ENCODE results near the gene SSR2. TPM values are rescaled to one million over a fixed set of nuclear protein-coding genes. Genes with fewer than 3 reads are reported as not detected.

SSR2 gene
- total RNA-seq, 4 donors from 2014 or later: 115 to 215 (median 179) TPM

GRCh38 chr1:156053768-156054499, 33.2 kb upstream of the SSR2 start, which contains the start of gene UBQLN4:
Gene UBQLN4 (minus strand): TSS chr1:156053798. CDS start chr1:156053701, 97 bp downstream.
- 0 to 3% methylated on average over 14 to 18 of the region's 49 CpGs for WGBS, 2 donors
- H3K27me3 ChIP-seq: no peaks in the 10 kb centered on the region
- H3K4me3 ChIP-seq: peak within 1 kb of the TSS; percentile 84 to 95 (median 88)
- intact Hi-C loops (cut with DNase I): loop anchor here (10.0 kb wide), 1 partner anchor 119 kb away; the partner anchor contains the start of gene KHDC4
- peak within 1 kb of the TSS; percentile 95 to 98 (median 96) for H3K27ac ChIP-seq
- H3K4me1 ChIP-seq: peaks cover 0 to 35% (median 11%) of the 10 kb centered on the region in 3 donors
- peak; percentile 48 for DNase-seq
- no peaks in the 10 kb centered on the region for H3K9me3 ChIP-seq
- TF ChIP-seq CTCF (IDR thresholded peaks at IDR 0.05) (peak in 4 of 6 experiments; percentile 41 to 52 (median 45)), POLR2A (IDR thresholded peaks at IDR 0.05) (peak in 1 of 4 donors; percentile 31)
- peaks cover 0 to 32% (median 0%) of the 10 kb centered on the region in 3 donors for H3K36me3 ChIP-seq

DNA sequence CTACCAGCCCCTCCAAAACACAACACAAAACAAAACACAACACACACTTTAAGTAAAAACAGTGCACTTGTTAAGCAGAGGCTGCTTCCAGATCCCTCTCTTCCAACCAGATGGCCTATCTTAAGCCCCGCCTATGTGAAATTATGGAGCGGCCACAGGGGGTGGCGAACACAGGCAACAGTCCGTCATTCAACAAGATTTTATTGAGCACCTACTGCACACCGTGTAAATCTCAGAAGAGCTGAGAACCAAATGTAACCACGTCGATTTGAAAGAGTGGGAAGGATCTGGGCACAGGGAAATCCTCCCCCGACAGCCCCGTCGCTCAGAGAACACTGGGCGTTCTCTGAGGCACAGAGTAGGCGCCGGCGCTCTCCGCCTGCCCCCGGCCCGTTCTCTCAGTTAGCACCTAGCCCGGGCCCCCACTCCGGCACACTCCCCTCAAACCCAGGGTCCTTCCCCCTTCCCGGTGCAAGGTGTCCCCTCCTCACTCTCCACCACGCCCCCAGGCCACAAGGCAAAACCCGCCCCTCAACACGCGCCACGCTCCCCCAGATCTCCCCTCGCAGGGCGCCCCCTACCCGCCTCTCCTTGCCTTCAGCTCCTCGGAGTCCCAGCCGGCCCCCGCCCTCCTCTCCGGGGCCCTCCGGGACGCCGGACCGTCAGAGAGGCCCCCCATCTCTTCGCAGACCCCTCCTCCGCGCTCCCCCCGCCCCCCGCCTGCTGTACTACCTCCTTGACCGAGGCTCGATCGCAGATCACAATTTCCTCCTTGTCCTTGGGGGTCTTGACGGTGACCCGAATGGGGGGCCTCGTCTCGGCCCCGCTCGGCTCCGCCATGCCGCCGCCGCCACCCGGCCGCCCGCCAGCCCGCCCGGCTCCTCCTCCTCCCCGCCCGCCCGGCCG, 32.4 kb upstream of the SSR2 start:
- TF ChIP-seq POLR2A (IDR thresholded peaks at IDR 0.05) (no peak), CTCF (IDR thresholded peaks at IDR 0.05) (peak in 2 of 6 experiments; percentile 8 to 33)
- Histone ChIP-seq H3K27ac (peak overlapping the region; percentile 95 to 98 (median 96)), H3K27me3 (no peaks in the 10 kb centered on the region), H3K4me1 (peaks cover 0 to 35% (median 11%) of the 10 kb centered on the region in 3 donors), H3K9me3 (no peaks in the 10 kb centered on the region), H3K36me3 (peaks cover 0 to 40% (median 0%) of the 10 kb centered on the region in 3 donors), H3K4me3 (peak overlapping the region; percentile 84 to 95 (median 88))
- intact Hi-C loops (cut with DNase I): loop anchor here (10.0 kb wide), 1 partner anchor 118 kb away; the partner anchor contains the start of gene KHDC4
- 0 to 1% methylated on average over 15 to 28 of the region's 63 CpGs for WGBS, 2 donors
- no peak for DNase-seq

GRCh38 chr1:156051011-156051725, 30.4 kb upstream of the SSR2 start:
- no peak for DNase-seq
- 91 to 100% methylated on average over 2 to 3 of the region's 7 CpGs for WGBS, 2 donors

DNA sequence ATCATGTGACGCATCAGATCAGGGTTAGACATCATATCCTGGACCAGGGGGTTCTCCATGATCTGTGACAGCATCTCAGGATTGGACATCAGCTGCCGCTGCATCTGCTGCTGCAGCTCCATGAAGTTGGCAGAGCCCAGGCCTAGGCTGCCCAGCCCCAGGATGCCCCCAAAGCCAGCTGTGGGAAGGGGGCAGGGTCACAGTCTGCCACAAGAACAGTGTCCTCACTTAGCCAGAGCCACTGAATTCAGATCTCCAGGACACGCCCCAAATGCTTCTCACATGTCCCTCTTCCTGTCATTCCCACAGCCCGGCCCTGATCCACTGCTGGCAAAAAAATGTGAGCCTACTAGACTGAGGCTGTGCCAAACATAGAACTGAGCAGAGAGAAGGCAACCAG, 29.6 kb upstream of the SSR2 start:
- H3K27ac ChIP-seq: no peak overlapping the region
- H3K36me3 ChIP-seq: peaks cover 0 to 59% (median 3%) of the 10 kb centered on the region in 3 donors
- DNase-seq: no peak
- no peak overlapping the region for H3K4me3 ChIP-seq
- H3K27me3 ChIP-seq: no peaks in the 10 kb centered on the region
- no peak for TF ChIP-seq POLR2A (IDR thresholded peaks at IDR 0.05)
- no peak for TF ChIP-seq CTCF (IDR thresholded peaks at IDR 0.05)
- peaks cover 0 to 21% (median 3%) of the 10 kb centered on the region in 3 donors for H3K4me1 ChIP-seq
- no peaks in the 10 kb centered on the region for H3K9me3 ChIP-seq
- 73 to 86% methylated on average over 2 to 3 of the region's 4 CpGs for WGBS, 2 donors
- intact Hi-C loops (cut with DNase I): loop anchor here (10.0 kb wide), 1 partner anchor 116 kb away; the partner anchor contains the start of gene KHDC4

More at GRCh38 chr1:156051011-156051725, 30.4 kb upstream of the SSR2 start:
- Histone ChIP-seq H3K4me3 (no peak overlapping the region), H3K9me3 (no peaks in the 10 kb centered on the region), H3K4me1 (peaks cover 0 to 29% (median 11%) of the 10 kb centered on the region in 3 donors), H3K27ac (no peak overlapping the region), H3K27me3 (no peaks in the 10 kb centered on the region), H3K36me3 (peaks cover 0 to 52% (median 3%) of the 10 kb centered on the region in 3 donors)
- intact Hi-C loops (cut with DNase I): loop anchor here (10.0 kb wide), 1 partner anchor 116 kb away; the partner anchor contains the start of gene KHDC4
- TF ChIP-seq CTCF (IDR thresholded peaks at IDR 0.05) (no peak), POLR2A (IDR thresholded peaks at IDR 0.05) (no peak)
